ENCODE results near the gene NUP210. TPM values are rescaled to one million over a fixed set of nuclear protein-coding genes. Genes with fewer than 3 reads are reported as not detected.

The NUP210 gene
- total RNA-seq, 1 donor, result under 0.01 TPM

- H3K79me2 ChIP-seq (ENCODE audit: insufficient read depth, low read length), result no peaks in the 10 kb centered on the region
- H3K36me3 ChIP-seq (ENCODE audit: insufficient read depth, low read length), result no peaks in the 10 kb centered on the region
- H4K20me1 ChIP-seq (ENCODE audit: insufficient read depth, low read length), result no peaks in the 10 kb centered on the region
- H3K9me3 ChIP-seq (ENCODE audit: low read depth, low read length), result no peaks in the 10 kb centered on the region
- no peak overlapping the region for H3K27ac ChIP-seq (ENCODE audit: low read depth, low read length)
- H3K4me3 ChIP-seq (ENCODE audit: insufficient read depth, low read length), result no peak overlapping the region
- peak; percentile 81 for DNase-seq (ENCODE audit: insufficient read length, low spot score, missing footprints)
- peaks cover 22% of the 10 kb centered on the region for H3K27me3 ChIP-seq (ENCODE audit: insufficient read depth, low read length)
- no peak overlapping the region for H3K4me2 ChIP-seq (ENCODE audit: insufficient read depth, low read length)
- no peaks in the 10 kb centered on the region for H3K4me1 ChIP-seq (ENCODE audit: insufficient read depth, low read length)
- H2AFZ ChIP-seq (ENCODE audit: low read length), result no peak overlapping the region
- TF ChIP-seq CTCF (IDR thresholded peaks at IDR 0.05; ENCODE audit: extremely low read depth, low read depth, low read length), result no peak
These were observed 976 bp upstream of the NUP210 start for GRCh38 chr3:13420831-13421765.

GRCh38 chr3:13419505-13420044 is 547 bp downstream of the NUP210 start:
- Histone ChIP-seq H3K27me3 (ENCODE audit: insufficient read depth, low read length) (peaks cover 22% of the 10 kb centered on the region), H3K4me1 (ENCODE audit: insufficient read depth, low read length) (no peaks in the 10 kb centered on the region), H3K27ac (ENCODE audit: low read depth, low read length) (no peak overlapping the region), H2AFZ (ENCODE audit: low read length) (no peak overlapping the region), H3K9me3 (ENCODE audit: low read depth, low read length) (no peaks in the 10 kb centered on the region), H3K79me2 (ENCODE audit: insufficient read depth, low read length) (no peaks in the 10 kb centered on the region), H3K4me3 (ENCODE audit: insufficient read depth, low read length) (no peak overlapping the region), H3K4me2 (ENCODE audit: insufficient read depth, low read length) (no peak overlapping the region), H3K36me3 (ENCODE audit: insufficient read depth, low read length) (no peaks in the 10 kb centered on the region), H4K20me1 (ENCODE audit: insufficient read depth, low read length) (no peaks in the 10 kb centered on the region)
- DNase-seq (ENCODE audit: insufficient read length, low spot score, missing footprints), result peak; percentile 78
- no peak for TF ChIP-seq CTCF (IDR thresholded peaks at IDR 0.05; ENCODE audit: extremely low read depth, low read depth, low read length)

GRCh38 chr3:13417166-13417947 is 2.8 kb downstream of the NUP210 start:
- H2AFZ ChIP-seq (ENCODE audit: low read length), result no peak overlapping the region
- H3K4me2 ChIP-seq (ENCODE audit: insufficient read depth, low read length), result no peak overlapping the region
- H3K27ac ChIP-seq (ENCODE audit: low read depth, low read length), result no peak overlapping the region
- peaks cover 22% of the 10 kb centered on the region for H3K27me3 ChIP-seq (ENCODE audit: insufficient read depth, low read length)
- H3K79me2 ChIP-seq (ENCODE audit: insufficient read depth, low read length), result no peaks in the 10 kb centered on the region
- no peaks in the 10 kb centered on the region for H3K9me3 ChIP-seq (ENCODE audit: low read depth, low read length)
- no peak overlapping the region for H3K4me3 ChIP-seq (ENCODE audit: insufficient read depth, low read length)
- DNase-seq (ENCODE audit: insufficient read length, low spot score, missing footprints), result no peak
- H3K4me1 ChIP-seq (ENCODE audit: insufficient read depth, low read length), result no peaks in the 10 kb centered on the region
- no peak for TF ChIP-seq CTCF (IDR thresholded peaks at IDR 0.05; ENCODE audit: extremely low read depth, low read depth, low read length)
- no peaks in the 10 kb centered on the region for H4K20me1 ChIP-seq (ENCODE audit: insufficient read depth, low read length)
- H3K36me3 ChIP-seq (ENCODE audit: insufficient read depth, low read length), result no peaks in the 10 kb centered on the region
